Keratinocyte (primary cell): Measurements from ENCODE around the gene NLGN1. TPM values are rescaled to one million over a fixed set of nuclear protein-coding genes. Genes with fewer than 3 reads are reported as not detected.

Experiments
- DNase-seq: peaks from one replicate; pipeline ENCODE4 v3.0.0-alpha.2; 2011; ENCODE audit warnings: low read depth, missing footprints, low spot score
- FAIRE-seq: peaks from 2 replicates; lab custom pipeline; 2011; peaks lifted over from hg19 to GRCh38; lab: Jason Lieb, UNC
- H2AFZ ChIP-seq: 2 replicates; pipeline ENCODE4 v1.6.0; 2012; ENCODE audit warnings: low read length, control low read depth, inconsistent platforms; ENCODE audit not compliant: control insufficient read depth
- H3K27ac ChIP-seq: 2 replicates; pipeline ENCODE4 v1.5.1; 2011; ENCODE audit warnings: low read length; ENCODE audit not compliant: control insufficient read depth, insufficient read depth
- H3K27me3 ChIP-seq: 3 replicates; pipeline ENCODE4 v1.6.0; 2011; ENCODE audit warnings: low read length; ENCODE audit not compliant: control insufficient read depth, insufficient read depth; ENCODE audit errors: extremely low read depth
- H3K36me3 ChIP-seq, 2 experiments: 2 replicates in 1 of 2; 3 replicates in 1 of 2; pipeline ENCODE4 v1.5.1; 2011; ENCODE audit warnings: low read length in 2 of 2, mild to moderate bottlenecking in 1 of 2; ENCODE audit not compliant: control insufficient read depth in 2 of 2, insufficient read depth in 2 of 2; ENCODE audit errors: extremely low read depth in 1 of 2
- H3K4me1 ChIP-seq: 3 replicates; pipeline ENCODE4 v1.5.1; 2011; ENCODE audit warnings: low read length; ENCODE audit not compliant: control insufficient read depth, insufficient read depth; ENCODE audit errors: extremely low read depth
- H3K4me2 ChIP-seq: 3 replicates; pipeline ENCODE4 v1.6.0; 2011; ENCODE audit warnings: low read depth, low read length; ENCODE audit not compliant: control insufficient read depth, insufficient read depth; ENCODE audit errors: extremely low read depth
- H3K4me3 ChIP-seq, 3 experiments: fragments of 200-600 bp in 1 of 3; sonication (generic) in 1 of 3; 2 replicates in 2 of 3; 3 replicates in 1 of 3; pipeline ENCODE4 v1.5.1; 2011 to 2016; ENCODE audit warnings: low read length in 3 of 3, mild to moderate bottlenecking in 3 of 3, control low read depth in 2 of 3, inconsistent platforms in 1 of 3, low read depth in 1 of 3, mixed read lengths in 1 of 3, mixed run types in 1 of 3, moderate library complexity in 1 of 3; ENCODE audit not compliant: control insufficient read depth in 2 of 3, insufficient read depth in 2 of 3; ENCODE audit errors: extremely low read depth in 1 of 3
- H3K79me2 ChIP-seq: 2 replicates; pipeline ENCODE4 v1.6.0; 2012; ENCODE audit warnings: low read length; ENCODE audit not compliant: control insufficient read depth, insufficient read depth
- H3K9ac ChIP-seq: 3 replicates; pipeline ENCODE4 v1.6.0; 2011; ENCODE audit warnings: low read length; ENCODE audit not compliant: control insufficient read depth, insufficient read depth; ENCODE audit errors: extremely low read depth
- H3K9me1 ChIP-seq: 3 replicates; pipeline ENCODE4 v1.6.0; 2011; ENCODE audit warnings: low read length; ENCODE audit not compliant: control insufficient read depth, insufficient read depth; ENCODE audit errors: extremely low read depth
- H3K9me3 ChIP-seq: 2 replicates; pipeline ENCODE4 v1.5.1; 2012; ENCODE audit warnings: low read depth, low read length; ENCODE audit not compliant: control insufficient read depth
- H4K20me1 ChIP-seq: 3 replicates; pipeline ENCODE4 v1.6.0; 2011; ENCODE audit warnings: low read length; ENCODE audit not compliant: control insufficient read depth, insufficient read depth; ENCODE audit errors: extremely low read depth
- EZH2 ChIP-seq: IDR thresholded peaks from one replicate; pipeline ENCODE4 v1.6.1; 2012; ENCODE audit warnings: inconsistent platforms, mild to moderate bottlenecking, low read length, moderate library complexity
- dilution Hi-C: fragments of 300-500 bp; cut with MboI; formaldehyde crosslinking; loops from one replicate; pipeline ENCODE4 v1.7.0; 2020; ENCODE audit warnings: low sequenced_read_pairs; ENCODE audit not compliant: extremely low pct_ligation_motif_present
- polyA plus RNA-seq, 5 experiments: library from polyadenylated mRNA; depleted of rRNA in 3 of 5; stranded (reverse) in 3 of 5; stranded (forward) in 1 of 5; unstranded in 1 of 5; fragments of >200 nt; gene quantifications; 1 replicate in 1 of 5; 2 replicates in 3 of 5; 3 replicates in 1 of 5; pipeline versions ENCODE4 v1.2.1 to v1.2.3, GENCODE V29; 2011 to 2012; ENCODE audit warnings: missing spikeins in 2 of 5, low read depth in 1 of 5, low replicate concordance in 1 of 5
- TF ChIP-seq, protein P1 (sequence below), 3 experiments: IDR thresholded peaks in 1 of 3; conservative IDR thresholded peaks in 1 of 3; optimal IDR thresholded peaks in 1 of 3; 2 replicates in 2 of 3; 3 replicates in 1 of 3; pipeline versions ENCODE3 to v1.5.1; 2011; ENCODE audit warnings: low read length in 3 of 3, mild to moderate bottlenecking in 3 of 3, moderate library complexity in 2 of 3, control low read depth in 1 of 3, inconsistent platforms in 1 of 3; ENCODE audit not compliant: insufficient read depth in 2 of 3; ENCODE audit errors: extremely low read depth in 1 of 3

Gene NLGN1
- polyA plus RNA-seq, 1 donor (not counting 4 experiments of a cell fraction or from before 2014, with no cell fraction given): not detected

DNA sequence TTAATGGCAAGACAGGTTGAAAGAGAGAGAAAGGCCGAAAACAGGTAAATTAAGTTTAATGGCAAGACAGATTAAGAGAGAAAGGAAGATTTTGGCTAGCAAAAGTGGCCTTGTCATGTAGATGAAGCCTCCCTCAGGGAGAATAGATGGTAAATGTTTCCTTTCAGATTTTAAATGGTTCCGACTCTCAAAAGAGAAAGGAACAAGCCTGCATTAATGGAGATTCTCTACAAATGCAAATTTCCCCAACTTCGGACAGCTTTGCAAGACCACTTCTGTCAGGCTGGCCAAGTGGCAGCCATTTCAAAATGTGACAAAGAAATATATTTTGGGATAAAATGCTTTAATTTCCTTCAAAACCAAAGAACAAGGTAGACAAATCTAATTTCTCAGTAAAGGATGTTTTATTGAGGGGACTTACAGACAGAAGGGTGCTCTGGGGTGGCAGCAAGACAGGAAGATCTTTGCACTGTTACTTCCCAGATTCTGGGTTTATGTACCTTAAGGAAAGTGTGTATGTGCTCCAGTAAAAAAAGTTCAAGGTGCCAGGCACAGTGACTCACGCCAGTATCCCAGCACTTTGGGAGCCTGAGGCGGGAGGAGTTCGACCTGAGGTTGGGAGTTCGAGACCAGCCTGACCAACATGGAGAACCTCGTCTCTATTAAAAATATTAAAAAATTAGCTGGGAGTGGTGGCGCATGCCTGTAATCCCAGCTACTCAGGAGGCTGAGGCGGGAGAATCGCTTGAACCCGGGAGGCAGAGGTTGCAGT, 835.3 kb downstream of the NLGN1 start:
- FAIRE-seq (no peak), DNase-seq (no peak)
- Histone ChIP-seq H3K9ac (no peak overlapping the region), H3K4me2 (no peak overlapping the region), H4K20me1 (no peaks in the 10 kb centered on the region), H2AFZ (no peak overlapping the region), H3K27ac (no peak overlapping the region), H3K9me3 (no peaks in the 10 kb centered on the region), H3K9me1 (no peaks in the 10 kb centered on the region), H3K4me1 (no peaks in the 10 kb centered on the region), H3K36me3 (no peaks in the 10 kb centered on the region), H3K4me3 (no peak overlapping the region), H3K79me2 (no peaks in the 10 kb centered on the region), H3K27me3 (no peaks in the 10 kb centered on the region)
- TF ChIP-seq, protein P1, sequence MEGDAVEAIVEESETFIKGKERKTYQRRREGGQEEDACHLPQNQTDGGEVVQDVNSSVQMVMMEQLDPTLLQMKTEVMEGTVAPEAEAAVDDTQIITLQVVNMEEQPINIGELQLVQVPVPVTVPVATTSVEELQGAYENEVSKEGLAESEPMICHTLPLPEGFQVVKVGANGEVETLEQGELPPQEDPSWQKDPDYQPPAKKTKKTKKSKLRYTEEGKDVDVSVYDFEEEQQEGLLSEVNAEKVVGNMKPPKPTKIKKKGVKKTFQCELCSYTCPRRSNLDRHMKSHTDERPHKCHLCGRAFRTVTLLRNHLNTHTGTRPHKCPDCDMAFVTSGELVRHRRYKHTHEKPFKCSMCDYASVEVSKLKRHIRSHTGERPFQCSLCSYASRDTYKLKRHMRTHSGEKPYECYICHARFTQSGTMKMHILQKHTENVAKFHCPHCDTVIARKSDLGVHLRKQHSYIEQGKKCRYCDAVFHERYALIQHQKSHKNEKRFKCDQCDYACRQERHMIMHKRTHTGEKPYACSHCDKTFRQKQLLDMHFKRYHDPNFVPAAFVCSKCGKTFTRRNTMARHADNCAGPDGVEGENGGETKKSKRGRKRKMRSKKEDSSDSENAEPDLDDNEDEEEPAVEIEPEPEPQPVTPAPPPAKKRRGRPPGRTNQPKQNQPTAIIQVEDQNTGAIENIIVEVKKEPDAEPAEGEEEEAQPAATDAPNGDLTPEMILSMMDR (optimal IDR thresholded peaks at IDR 0.05 in 1 of 3, IDR thresholded peaks at IDR 0.05 in 1 of 3, conservative IDR thresholded peaks at IDR 0.05 in 1 of 3; ENCODE audit: extremely low read depth in 1 of 3, insufficient read depth in 2 of 3, low read length in 3 of 3): no peak
- no peak for TF ChIP-seq EZH2
- dilution Hi-C loops: no loop called here

DNA sequence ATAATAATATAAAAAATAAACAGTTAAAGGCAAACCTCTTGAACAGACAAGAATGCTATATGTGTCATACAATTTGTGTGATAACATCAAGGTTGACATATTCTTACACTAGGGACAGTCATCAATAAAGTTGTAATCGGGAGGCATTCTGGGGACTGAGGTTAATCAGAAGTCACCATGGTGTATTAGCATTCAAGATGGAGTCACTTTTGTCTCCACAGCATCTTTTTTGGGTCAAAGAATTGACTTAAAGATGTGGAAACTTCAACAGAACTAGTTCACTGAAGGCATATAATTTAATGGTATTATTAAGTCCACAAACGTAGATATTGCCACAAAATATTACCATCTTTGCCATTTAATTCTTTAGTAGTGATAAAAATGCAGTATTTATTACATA, 836.0 kb downstream of the NLGN1 start:
- no peak for FAIRE-seq
- H3K9me3 ChIP-seq: no peaks in the 10 kb centered on the region
- H3K4me1 ChIP-seq: no peaks in the 10 kb centered on the region
- no peak overlapping the region for H3K4me3 ChIP-seq
- H3K27ac ChIP-seq: no peak overlapping the region
- H3K27me3 ChIP-seq: no peaks in the 10 kb centered on the region
- dilution Hi-C loops: no loop called here
- DNase-seq: no peak
- no peak overlapping the region for H3K9ac ChIP-seq
- H3K4me2 ChIP-seq: no peak overlapping the region
- no peaks in the 10 kb centered on the region for H3K36me3 ChIP-seq
- TF ChIP-seq EZH2: no peak
- TF ChIP-seq, protein P1 (optimal IDR thresholded peaks at IDR 0.05 in 1 of 3, IDR thresholded peaks at IDR 0.05 in 1 of 3, conservative IDR thresholded peaks at IDR 0.05 in 1 of 3; ENCODE audit: extremely low read depth in 1 of 3, insufficient read depth in 2 of 3, low read length in 3 of 3): no peak
- H2AFZ ChIP-seq: no peak overlapping the region
- no peaks in the 10 kb centered on the region for H3K79me2 ChIP-seq
- no peaks in the 10 kb centered on the region for H3K9me1 ChIP-seq
- no peaks in the 10 kb centered on the region for H4K20me1 ChIP-seq
